Inflammatory macrophage (primary cell): Measurements from ENCODE around the gene HTRA2.

Source experiments
- DNase-seq, 2 donors: peaks; one replicate each; pipeline ENCODE4 v3.0.0-alpha.2; 2020 to 2022

The HTRA2 gene

GRCh38 chr2:74515981-74516633 is 13.6 kb upstream of the HTRA2 start:
- peak; percentile 58 to 64 for DNase-seq

- no peak for DNase-seq
Observed at GRCh38 chr2:74516650-74517049, 13.1 kb upstream of the HTRA2 start.

GRCh38 chr2:74522516-74522915 is 7.2 kb upstream of the HTRA2 start:
- no peak for DNase-seq

- DNase-seq: no peak
Observed at GRCh38 chr2:74524005-74524404, 5.7 kb upstream of the HTRA2 start.

GRCh38 chr2:74524955-74525716 is 4.6 kb upstream of the HTRA2 start:
- no peak for DNase-seq

- DNase-seq: peak; percentile 52 to 55
Observed at GRCh38 chr2:74525717-74526648, 3.8 kb upstream of the HTRA2 start, which contains the start of gene DQX1. Gene DQX1, minus strand, starts transcription at chr2:74526231. Its CDS starts 502 bp downstream, at chr2:74525729.

GRCh38 chr2:74526649-74527230 is 3.0 kb upstream of the HTRA2 start:
- DNase-seq: no peak

- no peak for DNase-seq
Observed at GRCh38 chr2:74527741-74528140, 2.0 kb upstream of the HTRA2 start.

- DNase-seq: no peak
Observed at GRCh38 chr2:74528600-74529356, 955 bp upstream of the HTRA2 start.

- peak; percentile 37 to 65 for DNase-seq
Observed at GRCh38 chr2:74530239-74531187, 780 bp downstream of the HTRA2 start.

GRCh38 chr2:74531666-74532065 is 1.9 kb downstream of the HTRA2 start:
- DNase-seq: no peak

GRCh38 chr2:74532222-74532621 is 2.5 kb downstream of the HTRA2 start:
- peak in 1 of 2 donors; percentile 53 for DNase-seq

GRCh38 chr2:74533464-74533863 is 3.7 kb downstream of the HTRA2 start:
- no peak for DNase-seq

GRCh38 chr2:74534411-74534810 is 4.7 kb downstream of the HTRA2 start:
- DNase-seq: no peak

- DNase-seq: no peak
Observed at GRCh38 chr2:74535440-74535965, 5.8 kb downstream of the HTRA2 start.

- no peak for DNase-seq
Observed at GRCh38 chr2:74536166-74536950, 6.6 kb downstream of the HTRA2 start.

GRCh38 chr2:74537140-74537539 is 7.4 kb downstream of the HTRA2 start:
- DNase-seq: no peak

- DNase-seq: no peak
Observed at GRCh38 chr2:74538881-74539339, 9.2 kb downstream of the HTRA2 start.

GRCh38 chr2:74540291-74540690 is 10.6 kb downstream of the HTRA2 start:
- no peak for DNase-seq
